Measurements from ENCODE around the gene SLC25A44.
A peak's percentile ranks its signal among the peaks of the same experiment; 100 is the strongest.

The SLC25A44 gene, protein sequence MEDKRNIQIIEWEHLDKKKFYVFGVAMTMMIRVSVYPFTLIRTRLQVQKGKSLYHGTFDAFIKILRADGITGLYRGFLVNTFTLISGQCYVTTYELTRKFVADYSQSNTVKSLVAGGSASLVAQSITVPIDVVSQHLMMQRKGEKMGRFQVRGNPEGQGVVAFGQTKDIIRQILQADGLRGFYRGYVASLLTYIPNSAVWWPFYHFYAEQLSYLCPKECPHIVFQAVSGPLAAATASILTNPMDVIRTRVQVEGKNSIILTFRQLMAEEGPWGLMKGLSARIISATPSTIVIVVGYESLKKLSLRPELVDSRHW

DNA sequence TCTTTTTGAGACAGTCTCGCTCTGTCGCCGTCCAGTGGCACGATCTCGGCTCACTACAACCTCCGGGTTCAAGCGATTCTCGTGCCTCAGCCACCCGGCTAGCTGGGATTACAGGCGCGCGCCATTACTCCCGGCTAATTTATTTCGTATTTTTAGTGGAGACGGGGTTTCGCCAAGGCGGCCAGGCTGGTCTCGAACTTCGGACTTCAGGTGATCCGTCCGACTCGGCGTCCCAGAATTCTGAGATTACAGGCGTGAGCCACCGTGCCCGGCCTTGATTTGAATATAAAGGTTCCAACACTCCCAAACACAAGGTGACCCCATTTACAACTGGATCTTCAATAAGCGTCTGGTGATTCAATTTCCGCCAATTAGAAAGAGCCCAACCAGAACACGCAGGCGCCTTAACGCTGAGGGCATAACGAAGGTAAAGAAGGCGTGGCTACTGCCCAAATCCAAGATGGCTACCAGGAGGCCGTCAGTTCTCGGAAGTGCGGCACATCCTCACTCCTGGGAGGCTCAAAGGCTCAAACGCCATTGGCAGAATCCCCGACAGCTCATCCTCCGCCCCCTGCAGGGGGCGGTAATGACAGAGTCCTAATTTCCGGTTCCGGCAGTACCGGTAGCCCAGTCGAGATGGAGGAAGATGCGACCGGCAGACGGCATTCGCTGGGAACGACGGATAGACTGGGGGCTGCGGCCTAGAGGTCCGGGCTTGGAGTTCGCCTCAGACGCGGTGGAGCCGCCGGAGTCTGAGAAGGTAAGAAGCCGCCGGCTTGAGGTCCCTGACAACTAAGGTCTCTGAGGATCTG, at the start of gene SLC25A44:
TSS of gene SLC25A44 (plus strand) at position 617 of the 812 bp plus-strand sequence. CDS start 5,744 bp downstream, outside the sequence.
- no peaks in the 10 kb centered on the region for H3K27me3 Mint-ChIP-seq
- peak within 1 kb of the TSS; percentile 92 for H3K27ac Mint-ChIP-seq
- H3K36me3 Mint-ChIP-seq = peaks cover 12% of the 10 kb centered on the region
- no peak within 1 kb of the TSS for H3K4me3 Mint-ChIP-seq
- no peaks in the 10 kb centered on the region for H3K9me3 Mint-ChIP-seq (ENCODE audit: low read depth)
- H3K4me1 Mint-ChIP-seq (ENCODE audit: low read depth) = peaks cover 59% of the 10 kb centered on the region

DNA sequence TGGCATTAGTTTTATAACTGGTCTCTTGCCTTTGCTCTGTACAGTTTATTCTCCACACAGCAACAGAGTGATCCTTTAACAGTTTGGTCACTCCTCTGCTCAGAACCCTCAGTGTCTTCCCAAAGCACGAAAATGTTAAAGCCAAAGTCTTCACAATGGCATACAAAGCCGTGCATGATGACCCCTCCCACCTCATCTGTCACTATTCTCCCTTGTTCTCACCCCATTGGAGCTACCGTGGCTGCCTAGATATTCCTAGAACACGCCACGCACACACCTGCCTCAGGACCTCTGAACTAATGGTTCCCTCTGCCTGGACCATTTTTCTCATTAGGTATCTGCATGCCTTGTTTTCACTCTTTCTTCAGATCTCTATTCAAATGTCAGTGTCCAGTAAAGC, 49.2 kb upstream of the SLC25A44 start:
- Mint-ChIP-seq H3K27ac (no peak overlapping the region), H3K36me3 (no peaks in the 10 kb centered on the region), H3K27me3 (no peaks in the 10 kb centered on the region), H3K9me3 (ENCODE audit: low read depth) (no peaks in the 10 kb centered on the region), H3K4me3 (no peak overlapping the region), H3K4me1 (ENCODE audit: low read depth) (peaks cover 30% of the 10 kb centered on the region)

DNA sequence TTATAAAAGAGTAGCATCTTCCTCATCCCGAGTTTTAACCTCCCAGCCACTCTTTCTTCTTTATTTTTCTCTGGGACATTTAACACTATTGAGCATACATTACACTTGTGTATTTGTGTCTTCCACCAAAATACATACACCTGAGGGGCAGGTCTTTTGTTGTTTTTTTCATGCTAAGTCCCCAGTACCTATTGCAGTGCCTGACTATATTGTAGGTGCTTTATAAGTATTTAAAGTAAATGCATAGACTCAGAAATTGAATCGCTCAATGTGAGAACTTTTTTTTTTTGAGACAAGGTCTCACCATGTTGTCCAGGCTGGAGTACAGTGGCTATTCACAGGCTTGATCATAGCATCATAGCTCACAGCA, 48.3 kb upstream of the SLC25A44 start:
- H3K4me1 Mint-ChIP-seq (ENCODE audit: low read depth) = peaks cover 35% of the 10 kb centered on the region
- peak overlapping the region; percentile 82 for H3K4me3 Mint-ChIP-seq
- no peaks in the 10 kb centered on the region for H3K9me3 Mint-ChIP-seq (ENCODE audit: low read depth)
- H3K27me3 Mint-ChIP-seq = no peaks in the 10 kb centered on the region
- peak overlapping the region; percentile 96 for H3K27ac Mint-ChIP-seq
- no peaks in the 10 kb centered on the region for H3K36me3 Mint-ChIP-seq

DNA sequence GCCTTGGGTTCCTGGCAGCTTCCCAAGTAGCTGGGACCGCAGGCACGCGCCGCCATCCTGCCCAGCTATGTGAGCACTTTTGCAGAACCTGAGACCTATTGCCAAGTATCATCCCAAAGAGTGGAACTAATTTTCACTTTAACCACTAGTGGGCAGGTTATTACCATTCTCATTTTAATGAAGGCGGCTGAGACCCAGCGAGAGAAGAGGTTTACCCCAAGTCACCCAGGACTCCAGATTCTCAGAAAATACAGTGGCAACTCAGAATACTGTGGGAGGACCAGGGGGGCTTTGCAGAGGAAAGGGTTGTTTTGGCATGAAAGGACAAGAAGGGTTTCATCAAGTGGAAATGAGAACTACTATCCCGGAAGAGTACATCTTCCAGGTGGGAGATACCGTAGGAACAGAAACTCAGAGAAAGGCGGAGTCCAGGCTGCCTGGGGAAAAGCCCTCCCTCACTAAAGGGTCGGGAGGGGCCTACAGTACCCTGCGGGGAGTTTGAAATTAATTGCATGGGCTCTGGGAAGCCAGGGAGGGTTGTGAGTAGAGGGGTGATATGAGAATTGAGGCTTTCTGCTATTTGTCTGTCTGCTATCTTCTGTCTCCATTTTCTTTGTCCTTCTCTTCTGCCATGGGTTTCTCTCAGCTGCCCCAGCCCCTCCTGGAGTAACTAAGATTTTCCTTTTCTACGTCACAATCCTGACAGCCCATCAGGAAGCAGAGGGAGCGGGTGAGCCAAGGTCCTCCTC, 47.7 kb upstream of the SLC25A44 start:
- Mint-ChIP-seq H3K4me3 (peak overlapping the region; percentile 82), H3K27ac (peak overlapping the region; percentile 96), H3K9me3 (ENCODE audit: low read depth) (no peaks in the 10 kb centered on the region), H3K27me3 (no peaks in the 10 kb centered on the region), H3K4me1 (ENCODE audit: low read depth) (peaks cover 35% of the 10 kb centered on the region), H3K36me3 (no peaks in the 10 kb centered on the region)

DNA sequence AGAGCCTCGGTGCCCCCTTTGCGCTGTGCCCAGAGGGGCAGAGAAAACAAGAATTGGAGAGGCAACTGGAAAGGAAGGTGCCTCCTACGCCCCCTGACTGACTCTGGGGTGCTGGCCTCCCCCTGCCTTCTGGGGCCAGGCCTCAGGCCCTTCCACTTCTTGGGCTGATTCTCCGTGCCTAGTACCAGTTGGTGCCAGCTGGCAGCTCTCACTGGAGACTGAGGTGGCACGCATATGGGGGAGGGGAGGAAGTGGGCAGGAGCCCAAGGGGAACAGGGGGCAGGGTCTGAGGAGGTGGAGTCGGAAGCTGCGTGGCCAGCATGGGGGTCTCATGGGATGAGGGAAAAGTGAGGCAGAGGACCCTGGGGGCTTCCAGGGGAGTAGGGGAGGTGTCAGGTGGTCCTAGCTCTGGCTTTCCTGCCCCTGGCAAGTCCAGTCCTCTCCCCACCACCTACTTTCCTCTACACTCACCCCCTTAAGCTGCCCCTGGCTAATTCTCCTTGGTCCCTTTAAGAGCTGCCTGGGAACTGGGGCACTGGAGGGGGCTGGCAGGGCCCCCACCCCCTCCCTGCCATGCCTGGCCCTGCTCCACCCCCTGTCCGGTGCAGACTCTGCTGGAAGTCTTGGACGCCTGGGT, 47.0 kb upstream of the SLC25A44 start:
- Mint-ChIP-seq H3K36me3 (no peaks in the 10 kb centered on the region), H3K9me3 (ENCODE audit: low read depth) (no peaks in the 10 kb centered on the region), H3K27me3 (no peaks in the 10 kb centered on the region), H3K4me3 (peak overlapping the region; percentile 82), H3K27ac (peak overlapping the region; percentile 96), H3K4me1 (ENCODE audit: low read depth) (peaks cover 35% of the 10 kb centered on the region)

GRCh38 chr1:156148216-156148615, 45.7 kb upstream of the SLC25A44 start:
- no peaks in the 10 kb centered on the region for H3K27me3 Mint-ChIP-seq
- H3K36me3 Mint-ChIP-seq = no peaks in the 10 kb centered on the region
- H3K4me1 Mint-ChIP-seq (ENCODE audit: low read depth) = peaks cover 43% of the 10 kb centered on the region
- peak overlapping the region; percentile 92 for H3K27ac Mint-ChIP-seq
- H3K9me3 Mint-ChIP-seq (ENCODE audit: low read depth) = no peaks in the 10 kb centered on the region
- no peak overlapping the region for H3K4me3 Mint-ChIP-seq

DNA sequence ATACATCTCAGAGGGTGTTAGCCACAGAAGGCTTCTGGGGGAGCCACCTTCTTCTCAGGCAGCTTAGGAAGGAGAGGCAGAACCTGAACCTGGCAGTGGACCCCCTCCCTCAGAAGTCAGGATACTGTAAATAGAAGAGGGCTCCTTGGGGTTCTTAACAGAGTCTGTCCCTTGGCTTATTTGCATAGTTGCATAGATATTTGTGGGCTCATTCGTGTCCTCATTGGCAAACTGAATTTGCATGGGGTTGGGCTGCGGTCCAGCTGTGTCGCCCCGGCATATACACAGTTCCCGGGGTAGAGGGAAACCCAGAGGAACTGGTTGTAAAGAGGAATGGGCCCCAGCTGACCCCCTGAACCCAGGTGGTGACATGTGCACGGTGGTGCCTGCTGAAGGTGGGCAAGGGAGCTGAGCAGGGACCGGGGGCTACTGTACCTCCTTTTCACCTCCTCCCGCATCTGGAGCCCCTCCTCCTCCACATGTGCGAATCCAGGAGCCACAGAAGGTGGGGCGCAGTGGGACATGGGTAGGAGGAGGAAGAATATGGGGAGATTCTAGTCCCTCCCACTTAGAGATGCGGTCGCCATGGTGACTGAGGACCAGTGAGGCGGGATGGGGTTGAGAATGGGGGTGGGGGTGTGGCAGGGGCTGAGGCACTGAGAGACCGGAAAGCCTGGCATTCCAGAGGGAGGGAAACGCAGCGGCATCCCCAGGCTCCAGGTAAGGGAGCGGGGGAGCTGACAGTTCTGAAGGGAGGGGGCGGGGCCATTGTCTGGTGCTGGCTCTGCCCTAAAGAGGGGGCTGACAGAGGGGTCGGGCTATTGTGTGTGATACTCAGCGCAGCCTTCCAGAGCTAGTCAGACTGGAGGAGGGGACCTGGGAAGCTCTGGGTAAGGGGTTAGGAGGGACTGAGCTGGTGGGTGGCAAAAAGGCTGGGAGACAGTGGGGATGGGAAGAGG, 44.3 kb upstream of the SLC25A44 start:
- Mint-ChIP-seq H3K27me3 (no peaks in the 10 kb centered on the region), H3K36me3 (no peaks in the 10 kb centered on the region), H3K4me3 (no peak overlapping the region), H3K27ac (peak overlapping the region; percentile 72), H3K4me1 (ENCODE audit: low read depth) (peaks cover 47% of the 10 kb centered on the region), H3K9me3 (ENCODE audit: low read depth) (no peaks in the 10 kb centered on the region)

DNA sequence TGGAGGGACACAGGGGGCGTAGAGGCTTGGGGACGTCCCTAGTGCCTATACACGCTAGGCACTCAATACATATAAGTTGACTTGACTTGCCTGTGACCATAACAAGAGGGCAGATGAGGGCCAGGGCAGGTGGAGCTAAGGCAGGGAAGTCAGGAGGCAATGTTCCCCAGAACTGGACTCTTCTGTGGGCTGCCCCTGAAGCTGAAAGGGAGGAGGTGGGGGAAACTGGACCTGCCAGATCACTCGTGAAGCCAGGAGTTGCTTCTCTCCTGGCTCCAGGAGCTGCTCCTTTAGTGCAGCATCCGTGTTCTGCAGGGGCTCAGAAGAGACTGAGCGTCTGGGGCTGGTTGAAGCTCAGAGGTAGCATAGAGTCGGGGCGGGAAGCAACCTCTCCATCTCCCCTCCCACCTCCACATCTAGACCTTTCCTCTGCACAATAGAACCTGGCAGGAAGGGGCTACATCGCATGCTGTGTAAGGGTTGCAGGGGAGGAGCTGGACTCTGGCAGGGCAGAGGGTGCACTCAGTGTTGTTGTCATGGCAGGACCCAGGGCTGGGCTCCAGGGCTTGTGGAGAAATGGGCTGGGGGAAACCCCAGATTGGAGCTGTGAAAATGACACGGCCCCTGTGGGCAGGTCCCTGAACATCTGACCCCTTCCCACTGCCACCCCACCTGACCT, 43.4 kb upstream of the SLC25A44 start:
- H3K27ac Mint-ChIP-seq = peak overlapping the region; percentile 28
- H3K4me3 Mint-ChIP-seq = no peak overlapping the region

DNA sequence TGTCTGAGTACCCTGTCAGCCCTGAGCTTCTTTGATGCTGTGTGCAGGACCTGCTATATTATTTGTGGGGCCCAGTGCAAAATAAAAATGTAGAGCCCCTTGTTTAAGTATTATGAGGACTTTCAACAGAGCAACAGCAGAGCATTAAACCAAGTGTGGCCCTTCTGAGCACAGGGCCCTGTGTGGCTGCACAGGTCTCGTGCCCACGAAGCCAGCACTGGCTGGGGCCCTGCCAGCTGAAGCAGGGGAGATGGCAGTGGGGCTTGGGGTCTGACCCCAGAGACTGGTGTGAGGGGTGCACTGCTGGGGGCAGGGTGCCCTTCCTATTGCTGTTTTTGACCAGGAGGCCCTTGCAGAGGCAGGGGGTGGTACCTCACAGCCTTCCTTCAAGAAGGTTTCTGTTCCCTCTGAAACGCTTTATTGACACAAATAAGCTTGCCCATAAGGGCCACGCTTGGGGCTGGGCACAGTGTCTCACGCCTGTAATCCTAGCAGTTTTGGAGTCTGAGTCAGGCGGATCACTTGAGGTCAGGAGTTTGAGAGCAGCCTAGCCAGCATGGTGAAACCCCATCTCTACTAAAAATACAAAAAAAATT, 42.7 kb upstream of the SLC25A44 start:
- Mint-ChIP-seq H3K27me3 (no peaks in the 10 kb centered on the region), H3K4me3 (no peak overlapping the region), H3K36me3 (no peaks in the 10 kb centered on the region), H3K4me1 (ENCODE audit: low read depth) (peaks cover 53% of the 10 kb centered on the region), H3K9me3 (ENCODE audit: low read depth) (no peaks in the 10 kb centered on the region), H3K27ac (no peak overlapping the region)

More for the DNA sequence above, 43.4 kb upstream of the SLC25A44 start:
- no peaks in the 10 kb centered on the region for H3K36me3 Mint-ChIP-seq
- H3K4me1 Mint-ChIP-seq (ENCODE audit: low read depth) = peaks cover 53% of the 10 kb centered on the region
- no peaks in the 10 kb centered on the region for H3K9me3 Mint-ChIP-seq (ENCODE audit: low read depth)
- no peaks in the 10 kb centered on the region for H3K27me3 Mint-ChIP-seq

DNA sequence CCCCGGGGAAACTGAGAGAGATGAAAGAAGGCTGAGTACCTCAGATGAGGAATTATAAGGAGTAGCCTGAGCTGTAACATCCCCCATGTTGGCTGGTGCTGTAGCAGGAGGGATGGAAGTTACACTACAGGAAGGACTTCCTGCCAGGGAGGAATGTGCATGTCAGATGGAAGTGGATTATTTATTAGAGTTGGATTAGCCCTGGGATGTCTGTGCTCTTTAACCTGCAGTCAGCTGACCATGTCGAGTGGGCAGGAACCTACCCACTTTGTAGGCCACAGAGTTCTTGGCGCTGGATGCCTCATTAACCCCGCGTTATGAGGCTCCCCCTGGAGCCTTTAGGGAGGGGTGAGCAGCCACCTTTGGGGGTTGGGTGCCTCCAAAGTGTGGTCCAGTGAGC, 41.3 kb upstream of the SLC25A44 start:
- Mint-ChIP-seq H3K27me3 (no peaks in the 10 kb centered on the region), H3K27ac (peak overlapping the region; percentile 70), H3K4me1 (ENCODE audit: low read depth) (peaks cover 47% of the 10 kb centered on the region), H3K36me3 (no peaks in the 10 kb centered on the region), H3K9me3 (ENCODE audit: low read depth) (no peaks in the 10 kb centered on the region), H3K4me3 (no peak overlapping the region)

GRCh38 chr1:156153362-156153761, 40.5 kb upstream of the SLC25A44 start, which contains the start of gene SEMA4A:
SEMA4A (plus strand) TSS chr1:156153585; CDS start chr1:156154579, 994 bp downstream.
- no peaks in the 10 kb centered on the region for H3K36me3 Mint-ChIP-seq
- H3K9me3 Mint-ChIP-seq (ENCODE audit: low read depth) = no peaks in the 10 kb centered on the region
- H3K4me3 Mint-ChIP-seq = peak within 1 kb of the TSS; percentile 65
- H3K4me1 Mint-ChIP-seq (ENCODE audit: low read depth) = peaks cover 43% of the 10 kb centered on the region
- peak within 1 kb of the TSS; percentile 70 for H3K27ac Mint-ChIP-seq
- H3K27me3 Mint-ChIP-seq = no peaks in the 10 kb centered on the region

- Mint-ChIP-seq H3K9me3 (ENCODE audit: low read depth) (no peaks in the 10 kb centered on the region), H3K27me3 (no peaks in the 10 kb centered on the region), H3K4me3 (peak overlapping the region; percentile 65), H3K36me3 (no peaks in the 10 kb centered on the region), H3K27ac (peak overlapping the region; percentile 47), H3K4me1 (ENCODE audit: low read depth) (peaks cover 42% of the 10 kb centered on the region)
These were observed 39.6 kb upstream of the SLC25A44 start for GRCh38 chr1:156154317-156154749.

All from activated naive CD8-positive, alpha-beta T cell (primary cell).